Kidney tubule cell (primary cell): ENCODE data around the gene RENBP.

Source experiments
- DNase-seq: peaks from one replicate; pipeline ENCODE4 v3.0.0-alpha.2; 2018; ENCODE audit warnings: low spot score

Gene RENBP

GRCh38 chrX:153953892-153954557 lies 9.6 kb upstream of the RENBP start:
- no peak for DNase-seq

GRCh38 chrX:153953342-153953830 lies 8.9 kb upstream of the RENBP start:
- peak; percentile 59 for DNase-seq

GRCh38 chrX:153952373-153953026 lies 8.1 kb upstream of the RENBP start:
- no peak for DNase-seq

- DNase-seq = no peak
Measured at GRCh38 chrX:153951683-153952372, 7.4 kb upstream of the RENBP start.

- no peak for DNase-seq
Measured at GRCh38 chrX:153950127-153950526, 5.7 kb upstream of the RENBP start.

GRCh38 chrX:153948847-153949805 lies 4.7 kb upstream of the RENBP start:
- no peak for DNase-seq

- no peak for DNase-seq
Measured at GRCh38 chrX:153948002-153948466, 3.6 kb upstream of the RENBP start.

GRCh38 chrX:153947009-153947769 lies 2.7 kb upstream of the RENBP start:
- peak; percentile 84 for DNase-seq

- no peak for DNase-seq
Measured at GRCh38 chrX:153945956-153946943, 1.8 kb upstream of the RENBP start.

GRCh38 chrX:153944800-153945150 lies 332 bp upstream of the RENBP start:
- DNase-seq = no peak

GRCh38 chrX:153941336-153942252 lies 2.8 kb downstream of the RENBP start:
- DNase-seq = no peak

- DNase-seq = no peak
Measured at GRCh38 chrX:153939573-153939972, 4.9 kb downstream of the RENBP start.

- DNase-seq = no peak
Measured at GRCh38 chrX:153938226-153938786, 6.1 kb downstream of the RENBP start.

GRCh38 chrX:153937056-153937455 lies 7.4 kb downstream of the RENBP start:
- DNase-seq = no peak

- no peak for DNase-seq
Measured at GRCh38 chrX:153935326-153935851, 9.1 kb downstream of the RENBP start.

- DNase-seq = peak; percentile 83
Measured at GRCh38 chrX:153934762-153935325, 9.6 kb downstream of the RENBP start, which contains the start of gene NAA10. TSS of gene NAA10 (minus strand) at chrX:153935037. CDS start at chrX:153934904, 133 bp downstream.

- DNase-seq = no peak
Measured at GRCh38 chrX:153934148-153934761, 10.2 kb downstream of the RENBP start.
